ENCODE results near the gene NKX3-2.

- TF ChIP-seq CTCF (conservative IDR thresholded peaks at IDR 0.05; ENCODE audit: low read length), result no peak
- no peak for TF ChIP-seq EZH2phosphoT487 (IDR thresholded peaks at IDR 0.05; ENCODE audit: borderline replicate concordance, low read depth, low read length)
These were observed 15.0 kb downstream of the NKX3-2 start for GRCh38 chr4:13529128-13529919.
